ENCODE results near the gene USP6NL.

The USP6NL gene

DNA sequence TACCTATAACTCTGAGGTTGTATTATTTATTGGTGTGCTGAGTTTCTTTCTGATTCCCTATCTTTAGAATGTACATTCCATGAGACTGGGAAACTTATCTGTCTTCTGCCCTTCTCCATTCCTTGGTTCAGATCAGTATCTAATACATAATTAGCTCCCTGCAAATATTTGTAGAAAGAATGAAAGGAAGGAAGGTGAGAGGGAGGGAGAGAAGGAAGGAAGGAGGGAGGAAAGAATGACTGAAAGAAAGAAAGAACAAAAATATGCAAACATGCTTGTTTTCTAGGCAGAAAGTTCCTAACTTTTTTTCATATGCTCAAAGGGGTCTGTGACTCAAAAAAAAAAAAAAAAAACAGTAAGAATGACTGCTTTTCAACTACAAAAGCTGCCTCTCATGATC lies 3.9 kb upstream of the USP6NL start:
- no peak for FAIRE-seq

DNA sequence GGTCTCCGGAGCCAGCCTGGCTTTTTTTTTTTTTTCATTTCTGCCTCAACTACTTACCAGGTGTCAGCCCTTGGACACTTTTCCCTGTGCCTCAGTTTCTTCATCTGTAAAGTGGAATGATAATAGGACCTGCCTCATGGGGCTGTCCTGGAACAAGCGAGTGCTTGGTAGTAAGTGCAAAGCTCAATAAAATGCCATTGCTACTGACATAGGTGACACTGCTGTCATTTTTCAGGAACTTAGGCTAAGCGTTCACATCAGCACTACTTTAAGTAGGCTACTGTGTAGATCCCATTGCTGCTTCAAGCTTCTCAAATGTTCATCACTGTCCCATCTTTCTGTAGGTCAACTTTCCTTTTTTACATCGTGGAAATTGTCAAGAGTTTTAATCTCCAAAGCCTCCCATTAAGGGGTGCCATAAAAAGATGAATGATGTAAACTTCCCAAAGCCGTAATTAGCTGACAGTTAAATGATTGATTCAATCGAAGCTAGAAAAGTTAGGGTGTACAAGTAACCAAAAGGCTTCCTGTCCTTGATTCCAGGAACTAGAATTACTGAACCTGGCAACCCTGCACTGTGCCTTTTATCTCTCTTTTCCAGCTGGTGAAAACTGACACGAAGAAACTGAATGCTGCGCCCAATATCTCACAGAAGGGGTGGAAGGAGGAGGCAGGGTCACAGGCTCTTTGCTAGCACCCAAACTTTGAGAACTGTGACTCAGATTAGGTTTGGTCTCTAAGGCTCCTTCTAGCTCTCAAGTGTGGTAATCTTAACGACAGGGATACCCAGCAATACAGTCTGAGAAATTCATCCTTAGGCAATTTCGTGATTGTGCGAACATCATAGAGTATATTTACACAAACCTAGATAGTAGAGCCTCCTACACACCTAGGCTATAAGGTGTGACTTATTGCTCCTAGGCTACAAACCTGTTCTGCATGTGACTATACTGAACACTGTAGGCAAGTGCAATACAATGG lies 861 bp upstream of the USP6NL start:
- no peak for FAIRE-seq

- FAIRE-seq: no peak
These were observed 613 bp downstream of the USP6NL start for GRCh38 chr10:11610826-11611247.

DNA sequence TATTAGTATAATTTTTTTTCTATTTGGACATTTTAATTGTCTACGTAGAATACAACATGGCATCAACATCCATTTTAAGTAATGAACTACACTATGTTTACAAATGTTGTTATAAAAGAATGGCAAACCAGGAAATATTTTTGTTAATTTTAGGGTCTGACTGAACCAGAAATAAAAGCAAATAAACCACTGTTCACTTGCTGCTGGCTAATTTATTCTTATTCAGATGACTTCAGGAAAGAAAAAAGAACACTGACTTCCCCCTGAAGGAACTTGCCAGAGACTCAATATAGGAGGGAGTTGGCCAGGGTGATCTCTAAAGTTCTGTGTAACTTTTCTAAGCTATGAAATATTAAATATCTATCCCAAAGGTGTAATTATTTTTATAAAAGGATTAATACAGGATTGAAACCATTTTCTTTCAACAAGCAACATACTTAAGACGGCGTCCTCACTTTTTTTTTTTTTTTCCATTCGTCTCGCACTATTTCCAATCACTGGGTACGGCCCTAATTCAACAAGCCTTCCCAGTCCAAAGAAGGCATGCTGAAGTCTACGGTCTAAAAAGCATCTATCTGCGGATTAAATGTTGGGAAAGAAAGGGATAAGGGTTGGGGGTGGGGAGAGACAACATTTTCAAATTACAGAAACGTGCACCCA lies 1.2 kb downstream of the USP6NL start:
- FAIRE-seq: no peak

DNA sequence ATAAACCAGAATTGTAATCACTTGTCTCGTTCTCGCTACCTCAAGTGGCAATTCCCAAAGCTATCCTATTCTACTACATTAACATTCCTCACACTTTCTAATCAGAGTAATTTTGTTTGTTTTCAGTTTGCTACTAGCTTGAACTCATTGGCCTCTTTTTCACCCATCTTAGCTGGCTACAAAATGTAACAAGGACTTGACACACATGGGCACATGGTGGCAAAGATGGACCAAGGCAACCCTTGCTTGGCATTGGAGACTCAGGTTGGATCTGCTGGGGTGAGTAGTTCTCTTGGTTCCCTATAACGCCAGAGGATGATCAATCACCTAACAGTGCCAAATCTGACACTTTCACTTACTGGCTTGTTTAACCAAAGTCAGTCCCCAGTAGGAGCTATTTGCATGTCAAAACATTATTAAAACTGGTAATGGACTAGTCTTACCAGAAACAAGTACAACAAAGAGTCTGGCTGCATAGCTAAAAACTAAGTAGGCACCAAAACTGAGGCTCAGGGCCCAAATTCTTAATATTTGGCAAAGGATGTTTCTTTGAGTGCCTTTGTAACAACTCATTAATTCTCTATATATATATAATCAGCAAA lies 1.9 kb downstream of the USP6NL start:
- FAIRE-seq: no peak

- FAIRE-seq: no peak
These were observed 2.4 kb downstream of the USP6NL start for GRCh38 chr10:11609052-11609451.

- no peak for FAIRE-seq
These were observed 3.1 kb downstream of the USP6NL start for GRCh38 chr10:11608159-11609013.

- FAIRE-seq: no peak
These were observed 5.5 kb downstream of the USP6NL start for GRCh38 chr10:11605807-11606408.

DNA sequence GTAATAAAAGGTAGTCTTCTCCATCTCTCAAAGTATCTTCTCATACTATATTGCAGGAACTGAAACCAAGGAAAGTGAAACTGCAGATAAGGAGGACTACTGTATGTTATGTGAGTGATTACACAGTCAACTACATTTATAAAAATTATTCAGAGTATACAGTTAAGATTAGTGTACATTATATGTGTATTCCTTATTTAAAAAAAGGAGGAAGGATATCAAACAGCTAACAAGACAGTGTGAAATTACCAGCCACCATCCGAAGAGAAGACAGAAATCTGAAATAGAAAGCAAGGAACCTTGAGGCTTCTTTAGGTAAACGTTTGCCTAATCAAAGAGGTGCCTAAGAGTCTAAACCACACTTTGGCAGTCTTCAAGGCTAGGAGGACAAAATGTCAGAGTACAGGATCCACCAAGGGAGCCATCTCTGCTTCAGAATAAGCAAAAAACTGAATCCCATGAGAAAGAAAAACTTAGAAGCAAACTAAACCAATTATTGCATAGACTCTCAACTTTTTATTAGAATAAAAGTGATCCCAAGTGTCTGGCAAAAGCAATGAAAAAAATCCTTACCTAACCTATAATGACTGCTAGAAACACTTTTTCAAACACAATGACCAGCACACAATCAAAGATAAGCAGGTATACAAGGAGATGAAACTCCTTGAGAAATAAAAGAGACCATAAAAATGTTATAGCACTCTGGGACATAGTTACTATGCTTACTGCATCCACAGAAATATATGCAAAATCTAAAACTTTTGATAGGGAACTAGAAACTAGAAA lies 6.4 kb downstream of the USP6NL start:
- FAIRE-seq: no peak

- no peak for FAIRE-seq
These were observed 7.7 kb downstream of the USP6NL start for GRCh38 chr10:11603741-11604140.

- FAIRE-seq: no peak
These were observed 8.4 kb downstream of the USP6NL start for GRCh38 chr10:11602919-11603523.

DNA sequence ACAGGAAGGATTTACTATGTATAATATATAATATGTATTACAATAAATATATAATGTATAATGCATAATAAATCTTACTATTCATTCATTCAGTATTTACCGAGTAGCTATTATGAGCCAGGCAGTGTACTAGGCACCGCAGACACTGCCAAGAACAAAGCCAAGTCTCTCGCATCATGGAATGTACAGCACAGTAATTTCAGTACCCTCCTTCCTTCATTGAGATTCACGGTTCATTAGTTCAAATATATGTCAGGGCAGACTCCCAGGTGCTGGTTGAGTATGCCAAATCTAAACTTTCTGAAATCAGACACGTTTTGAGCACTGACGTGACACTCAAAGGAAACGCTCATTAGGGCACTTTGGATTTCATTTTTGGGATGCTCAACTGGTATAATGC lies 9.1 kb downstream of the USP6NL start:
- FAIRE-seq: no peak

GRCh38 chr10:11601670-11602069 lies 9.8 kb downstream of the USP6NL start:
- no peak for FAIRE-seq

GRCh38 chr10:11600280-11600679 lies 11.2 kb downstream of the USP6NL start:
- no peak for FAIRE-seq

DNA sequence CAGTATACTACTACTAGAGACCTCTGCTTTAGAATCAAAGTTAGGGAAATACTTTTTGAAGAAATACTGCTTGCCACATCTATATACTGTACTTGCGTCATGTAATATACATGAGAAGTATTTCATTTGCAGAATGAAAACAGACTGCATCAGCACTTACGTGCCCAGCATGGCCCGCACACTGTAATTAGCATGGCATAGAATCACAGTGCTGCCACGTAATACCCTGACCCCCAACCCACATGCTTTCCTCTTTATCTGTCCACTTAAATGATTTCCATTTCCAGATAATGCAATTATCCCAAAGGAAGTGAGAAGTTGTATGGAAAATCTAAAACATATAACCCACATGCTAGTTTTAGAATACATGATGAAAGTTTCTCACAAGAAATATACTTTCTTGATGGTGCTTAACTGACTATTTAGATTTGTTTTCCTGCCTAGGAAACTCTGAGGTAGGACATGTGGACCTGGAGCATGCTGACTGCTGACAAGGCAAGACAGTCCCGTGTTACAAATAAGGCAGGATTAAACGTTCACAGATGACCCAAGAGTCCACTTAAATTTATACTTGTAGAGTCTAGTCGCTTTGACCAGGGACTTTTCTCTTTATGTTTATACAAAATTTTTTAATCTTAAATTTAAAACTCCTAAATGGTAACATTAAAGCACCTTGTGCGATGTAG lies 12.6 kb downstream of the USP6NL start:
- FAIRE-seq: no peak

GRCh38 chr10:11597470-11597869 lies 14.0 kb downstream of the USP6NL start:
- FAIRE-seq: peak; percentile 31

DNA sequence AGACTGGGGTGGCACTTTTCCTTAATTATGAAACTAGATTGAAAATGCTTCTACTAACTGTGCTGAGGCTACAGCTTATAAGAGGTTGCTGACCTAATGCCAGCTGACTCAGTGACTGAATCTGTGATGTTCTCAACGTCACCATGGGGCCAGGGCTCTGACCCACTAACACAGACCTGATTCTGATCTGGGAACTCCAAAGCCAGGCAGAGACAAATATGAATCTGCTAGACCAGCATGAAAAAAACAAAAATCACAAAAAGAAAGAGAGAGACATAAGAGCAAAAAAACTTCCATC lies 16.1 kb downstream of the USP6NL start:
- no peak for FAIRE-seq

GRCh38 chr10:11594589-11595394 lies 16.7 kb downstream of the USP6NL start:
- FAIRE-seq: no peak

DNA sequence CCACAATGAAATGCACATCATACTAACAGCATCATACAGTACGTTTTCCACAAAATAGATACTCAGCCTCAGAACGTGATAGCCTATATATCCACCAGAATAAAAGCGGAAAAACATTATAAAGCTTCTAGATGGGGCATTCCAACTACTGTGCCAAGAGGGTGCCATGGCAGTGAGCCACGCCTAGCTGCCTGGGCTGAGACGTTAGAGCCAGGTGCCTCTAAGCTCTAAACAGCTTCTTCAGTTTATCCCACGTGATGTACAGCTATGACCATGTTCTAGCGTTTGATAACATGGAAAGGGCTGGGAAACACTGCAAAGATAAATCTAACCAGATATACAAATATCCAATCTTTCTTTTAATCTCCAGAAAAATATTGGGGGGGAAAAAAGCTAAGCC lies 17.8 kb downstream of the USP6NL start:
- FAIRE-seq: no peak

GRCh38 chr10:11589738-11590137 lies 21.7 kb downstream of the USP6NL start:
- no peak for FAIRE-seq
